Activated T-helper 2 cell treated with anti-CD3 and anti-CD28 coated beads, Interferon-gamma antibody, Interleukin-2, Interleukin-4, amounts not matched to agents 10 μg/mL and 5 μg/mL and 100 μg/mL, durations not matched to agents 14 hours and 24 hours and 36 hours (primary cell): Measurements from ENCODE around the gene NCOA3. TPM values are rescaled to one million over a fixed set of nuclear protein-coding genes. Genes with fewer than 3 reads are reported as not detected.
"Not testable (repeated sequence)": the region's sequence is repeated elsewhere in the genome, so short reads cannot be mapped to it uniquely, and the experiment has no call there.

Source experiments
- DNase-seq: peaks from one replicate; pipeline ENCODE4 v3.0.0; 2021; ENCODE audit warnings: low spot score
- H3K27ac Mint-ChIP-seq: one replicate; pipeline ENCODE4 v1.8.0; 2021; ENCODE audit warnings: mixed read lengths
- H3K27me3 Mint-ChIP-seq: one replicate; pipeline ENCODE4 v1.8.0; 2021; ENCODE audit warnings: low read depth, mixed read lengths
- H3K36me3 Mint-ChIP-seq: one replicate; pipeline ENCODE4 v1.8.0; 2021; ENCODE audit warnings: low read depth, mixed read lengths
- H3K4me1 Mint-ChIP-seq: one replicate; pipeline ENCODE4 v1.8.0; 2021; ENCODE audit warnings: low read depth, mixed read lengths
- H3K4me3 Mint-ChIP-seq: one replicate; pipeline ENCODE4 v1.8.0; 2021; ENCODE audit warnings: low read depth, mild to moderate bottlenecking, moderate library complexity, mixed read lengths
- H3K9me3 Mint-ChIP-seq: one replicate; pipeline ENCODE4 v1.8.0; 2021; ENCODE audit warnings: mixed read lengths
- intact Hi-C: fragments of 100-400 bp; cut with micrococcal nuclease; formaldehyde crosslinking; loops from one replicate; pipeline ENCODE4 v1.15.1; 2023
- total RNA-seq: library from RNA; stranded (reverse); gene quantifications from 2 replicates; pipeline ENCODE4 v1.2.3, GENCODE V29; 2022

NCOA3 gene
- total RNA-seq, 1 donor from 2014 or later = 119 TPM

GRCh38 chr20:47480705-47481104 lies 21.0 kb upstream of the NCOA3 start:
- Mint-ChIP-seq H3K4me1 (peaks cover 48% of the 10 kb centered on the region), H3K27me3 (no peaks in the 10 kb centered on the region), H3K36me3 (no peaks in the 10 kb centered on the region), H3K4me3 (no peak overlapping the region), H3K9me3 (no peaks in the 10 kb centered on the region), H3K27ac (peak overlapping the region; percentile 43)
- intact Hi-C loops = no loop called here
- DNase-seq = no peak

GRCh38 chr20:47481330-47482216 lies 20.1 kb upstream of the NCOA3 start:
- no peaks in the 10 kb centered on the region for H3K36me3 Mint-ChIP-seq
- peaks cover 52% of the 10 kb centered on the region for H3K4me1 Mint-ChIP-seq
- DNase-seq = no peak
- H3K9me3 Mint-ChIP-seq = no peaks in the 10 kb centered on the region
- no peaks in the 10 kb centered on the region for H3K27me3 Mint-ChIP-seq
- H3K27ac Mint-ChIP-seq = peak overlapping the region; percentile 31
- no peak overlapping the region for H3K4me3 Mint-ChIP-seq
- intact Hi-C loops = no loop called here

GRCh38 chr20:47482705-47483104 lies 19.0 kb upstream of the NCOA3 start:
- intact Hi-C loops = no loop called here
- H3K4me1 Mint-ChIP-seq = peaks cover 62% of the 10 kb centered on the region
- H3K36me3 Mint-ChIP-seq = no peaks in the 10 kb centered on the region
- H3K4me3 Mint-ChIP-seq = no peak overlapping the region
- H3K27ac Mint-ChIP-seq = peak overlapping the region; percentile 36
- no peaks in the 10 kb centered on the region for H3K27me3 Mint-ChIP-seq
- no peak for DNase-seq
- no peaks in the 10 kb centered on the region for H3K9me3 Mint-ChIP-seq

GRCh38 chr20:47484303-47484702 lies 17.4 kb upstream of the NCOA3 start:
- Mint-ChIP-seq H3K9me3 (no peaks in the 10 kb centered on the region), H3K27ac (no peak overlapping the region), H3K4me1 (peaks cover 63% of the 10 kb centered on the region), H3K27me3 (no peaks in the 10 kb centered on the region), H3K4me3 (no peak overlapping the region), H3K36me3 (no peaks in the 10 kb centered on the region)
- DNase-seq = no peak
- intact Hi-C loops = no loop called here

- DNase-seq = peak; percentile 69
- no peaks in the 10 kb centered on the region for H3K27me3 Mint-ChIP-seq
- H3K4me3 Mint-ChIP-seq = peak overlapping the region; percentile 60
- no peaks in the 10 kb centered on the region for H3K9me3 Mint-ChIP-seq
- H3K4me1 Mint-ChIP-seq = peaks cover 53% of the 10 kb centered on the region
- H3K27ac Mint-ChIP-seq = peak overlapping the region; percentile 99
- intact Hi-C loops = loop anchor here (1.0 to 5.0 kb wide), 8 partner anchors 14 to 213 kb away; partner anchors contain the start of genes NCOA3 and ZMYND8
- no peaks in the 10 kb centered on the region for H3K36me3 Mint-ChIP-seq
These were observed 14.3 kb upstream of the NCOA3 start for GRCh38 chr20:47487175-47487917.

- peaks cover 60% of the 10 kb centered on the region for H3K4me1 Mint-ChIP-seq
These were observed 12.2 kb upstream of the NCOA3 start for GRCh38 chr20:47489448-47489872.

GRCh38 chr20:47490795-47491194 lies 10.9 kb upstream of the NCOA3 start:
- no peaks in the 10 kb centered on the region for H3K27me3 Mint-ChIP-seq
- peaks cover 53% of the 10 kb centered on the region for H3K4me1 Mint-ChIP-seq
- intact Hi-C loops = loop anchor here (10.0 kb wide), 1 partner anchor 496 kb away; no protein-coding TSS in a partner anchor
- no peak overlapping the region for H3K4me3 Mint-ChIP-seq
- H3K36me3 Mint-ChIP-seq = no peaks in the 10 kb centered on the region
- peak overlapping the region; percentile 71 for H3K27ac Mint-ChIP-seq
- no peak for DNase-seq
- no peaks in the 10 kb centered on the region for H3K9me3 Mint-ChIP-seq

More at GRCh38 chr20:47489448-47489872, 12.2 kb upstream of the NCOA3 start:
- intact Hi-C loops = loop anchor here (5.0 kb wide), 2 partner anchors 72 to 132 kb away; partner anchors contain the start of gene ZMYND8
- Mint-ChIP-seq H3K27me3 (no peaks in the 10 kb centered on the region), H3K27ac (peak overlapping the region; percentile 99), H3K9me3 (no peaks in the 10 kb centered on the region), H3K36me3 (no peaks in the 10 kb centered on the region), H3K4me3 (no peak overlapping the region)
- DNase-seq = peak; percentile 57

GRCh38 chr20:47492284-47492683 lies 9.4 kb upstream of the NCOA3 start:
- peak overlapping the region; percentile 79 for H3K27ac Mint-ChIP-seq
- intact Hi-C loops = loop anchor here (10.0 kb wide), 1 partner anchor 497 kb away; no protein-coding TSS in a partner anchor

GRCh38 chr20:47493175-47493962 lies 8.3 kb upstream of the NCOA3 start:
- Mint-ChIP-seq H3K36me3 (peaks cover 2% of the 10 kb centered on the region), H3K4me1 (peaks cover 51% of the 10 kb centered on the region)
- intact Hi-C loops = loop anchor here (10.0 kb wide), 1 partner anchor 499 kb away; no protein-coding TSS in a partner anchor

More at GRCh38 chr20:47492284-47492683, 9.4 kb upstream of the NCOA3 start:
- H3K36me3 Mint-ChIP-seq = no peaks in the 10 kb centered on the region
- H3K4me1 Mint-ChIP-seq = peaks cover 47% of the 10 kb centered on the region
- no peak for DNase-seq
- H3K9me3 Mint-ChIP-seq = no peaks in the 10 kb centered on the region
- no peak overlapping the region for H3K4me3 Mint-ChIP-seq
- no peaks in the 10 kb centered on the region for H3K27me3 Mint-ChIP-seq

GRCh38 chr20:47493963-47494293 lies 7.8 kb upstream of the NCOA3 start:
- Mint-ChIP-seq H3K4me1 (peaks cover 51% of the 10 kb centered on the region), H3K36me3 (peaks cover 4% of the 10 kb centered on the region), H3K27me3 (no peaks in the 10 kb centered on the region), H3K4me3 (peak overlapping the region; percentile 54), H3K27ac (peak overlapping the region; percentile 79), H3K9me3 (no peaks in the 10 kb centered on the region)
- DNase-seq = no peak
- intact Hi-C loops = loop anchor here (10.0 kb wide), 1 partner anchor 499 kb away; no protein-coding TSS in a partner anchor

More at GRCh38 chr20:47493175-47493962, 8.3 kb upstream of the NCOA3 start:
- Mint-ChIP-seq H3K9me3 (no peaks in the 10 kb centered on the region), H3K27me3 (no peaks in the 10 kb centered on the region), H3K27ac (peak overlapping the region; percentile 79), H3K4me3 (peak overlapping the region; percentile 54)
- DNase-seq = peak; percentile 51

- H3K4me3 Mint-ChIP-seq, H3K27me3 Mint-ChIP-seq, H3K27ac Mint-ChIP-seq: not testable (repeated sequence)
These were observed 7.1 kb upstream of the NCOA3 start for GRCh38 chr20:47494606-47495005.

GRCh38 chr20:47496118-47496517 lies 5.6 kb upstream of the NCOA3 start:
- no peak overlapping the region for H3K27ac Mint-ChIP-seq
- H3K27me3 Mint-ChIP-seq = no peaks in the 10 kb centered on the region
- no peak overlapping the region for H3K4me3 Mint-ChIP-seq
- no peaks in the 10 kb centered on the region for H3K9me3 Mint-ChIP-seq
- intact Hi-C loops = loop anchor here (10.0 kb wide), 1 partner anchor 501 kb away; no protein-coding TSS in a partner anchor
- H3K36me3 Mint-ChIP-seq = peaks cover 4% of the 10 kb centered on the region
- DNase-seq = no peak
- peaks cover 56% of the 10 kb centered on the region for H3K4me1 Mint-ChIP-seq

More at GRCh38 chr20:47494606-47495005, 7.1 kb upstream of the NCOA3 start:
- DNase-seq, H3K36me3 Mint-ChIP-seq, H3K9me3 Mint-ChIP-seq: not testable (repeated sequence)
- peaks cover 50% of the 10 kb centered on the region for H3K4me1 Mint-ChIP-seq
- intact Hi-C loops = loop anchor here (10.0 kb wide), 1 partner anchor 500 kb away; no protein-coding TSS in a partner anchor
